ENCODE data around the gene SFMBT2. TPM values are rescaled to one million over a fixed set of nuclear protein-coding genes. Genes with fewer than 3 reads are reported as not detected.

Gene SFMBT2
- total RNA-seq, 1 experiment from 2014 or later, result 14.3 TPM

DNA sequence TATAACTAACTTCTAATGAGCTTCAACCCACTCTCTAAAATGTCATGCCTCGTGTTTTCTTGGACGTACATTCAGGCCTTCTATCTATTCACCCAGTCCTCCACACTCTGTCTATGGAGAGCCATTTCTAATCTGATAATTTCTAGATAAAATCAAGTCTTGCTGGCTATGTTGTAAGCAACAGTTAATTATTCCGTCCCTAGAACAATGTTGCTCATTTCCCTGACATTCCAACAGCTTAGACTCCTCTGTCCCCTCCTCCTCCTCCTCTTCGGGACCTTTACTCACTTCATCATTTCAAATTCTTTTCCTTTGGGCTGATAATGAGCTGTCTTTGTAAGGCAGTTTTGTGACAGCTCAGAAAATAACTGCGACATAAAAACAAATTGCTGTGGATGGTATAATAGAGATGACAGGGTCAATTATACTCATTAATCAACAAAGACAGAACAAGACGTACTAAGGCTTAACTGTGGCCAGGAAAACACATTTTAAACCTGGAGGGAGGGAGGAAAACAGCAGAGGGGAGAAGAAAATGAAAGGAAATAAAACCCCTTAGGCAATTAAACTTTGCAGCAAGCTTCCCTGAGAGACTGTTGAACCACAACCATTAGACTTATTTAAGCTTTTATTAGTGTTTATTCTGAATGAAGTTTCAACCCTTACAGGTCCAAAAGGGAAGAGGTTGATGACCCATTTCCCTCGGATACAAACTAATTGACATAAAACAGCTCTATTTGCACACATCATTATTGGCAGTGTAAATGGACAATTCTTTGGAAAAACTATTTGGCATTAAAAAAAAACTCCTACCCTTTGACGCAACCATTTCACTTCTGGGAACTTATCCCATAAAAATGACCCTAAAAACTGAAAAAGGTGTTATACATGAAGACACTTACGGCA is 179.1 kb downstream of the SFMBT2 start:
- peaks cover 5% of the 10 kb centered on the region; the same call in 1 of the 2 replicates for H3K9me3 Mint-ChIP-seq
- ChIA-PET CTCF (no interaction called here), POLR2A (no interaction called here)
- H3K27me3 Mint-ChIP-seq (ENCODE audit: low read depth), result no peaks in the 10 kb centered on the region
- H3K4me3 Mint-ChIP-seq, result no peak overlapping the region
- TF ChIP-seq GRHL2 (CRISPR knock-in tag; IDR thresholded peaks at IDR 0.05; ENCODE audit: insufficient replicate concordance, severe bottlenecking) (no peak), CREM (CRISPR knock-in tag; IDR thresholded peaks at IDR 0.05) (no peak), SOX15 (CRISPR knock-in tag; IDR thresholded peaks at IDR 0.05) (no peak), ZNF219 (CRISPR knock-in tag; IDR thresholded peaks at IDR 0.05; ENCODE audit: borderline replicate concordance) (no peak), ELF4 (CRISPR knock-in tag; IDR thresholded peaks at IDR 0.05; ENCODE audit: low read depth) (no peak), ZBTB21 (CRISPR knock-in tag; IDR thresholded peaks at IDR 0.05; ENCODE audit: borderline replicate concordance) (no peak), GABPB1 (CRISPR knock-in tag; IDR thresholded peaks at IDR 0.05) (no peak), ZMAT4 (CRISPR knock-in tag; IDR thresholded peaks at IDR 0.05) (no peak), OVOL2 (CRISPR knock-in tag; IDR thresholded peaks at IDR 0.05; ENCODE audit: borderline replicate concordance) (no peak), ZNF317 (CRISPR knock-in tag; IDR thresholded peaks at IDR 0.05; ENCODE audit: borderline replicate concordance, low read depth) (no peak)
- TF ChIP-seq, protein P1, sequence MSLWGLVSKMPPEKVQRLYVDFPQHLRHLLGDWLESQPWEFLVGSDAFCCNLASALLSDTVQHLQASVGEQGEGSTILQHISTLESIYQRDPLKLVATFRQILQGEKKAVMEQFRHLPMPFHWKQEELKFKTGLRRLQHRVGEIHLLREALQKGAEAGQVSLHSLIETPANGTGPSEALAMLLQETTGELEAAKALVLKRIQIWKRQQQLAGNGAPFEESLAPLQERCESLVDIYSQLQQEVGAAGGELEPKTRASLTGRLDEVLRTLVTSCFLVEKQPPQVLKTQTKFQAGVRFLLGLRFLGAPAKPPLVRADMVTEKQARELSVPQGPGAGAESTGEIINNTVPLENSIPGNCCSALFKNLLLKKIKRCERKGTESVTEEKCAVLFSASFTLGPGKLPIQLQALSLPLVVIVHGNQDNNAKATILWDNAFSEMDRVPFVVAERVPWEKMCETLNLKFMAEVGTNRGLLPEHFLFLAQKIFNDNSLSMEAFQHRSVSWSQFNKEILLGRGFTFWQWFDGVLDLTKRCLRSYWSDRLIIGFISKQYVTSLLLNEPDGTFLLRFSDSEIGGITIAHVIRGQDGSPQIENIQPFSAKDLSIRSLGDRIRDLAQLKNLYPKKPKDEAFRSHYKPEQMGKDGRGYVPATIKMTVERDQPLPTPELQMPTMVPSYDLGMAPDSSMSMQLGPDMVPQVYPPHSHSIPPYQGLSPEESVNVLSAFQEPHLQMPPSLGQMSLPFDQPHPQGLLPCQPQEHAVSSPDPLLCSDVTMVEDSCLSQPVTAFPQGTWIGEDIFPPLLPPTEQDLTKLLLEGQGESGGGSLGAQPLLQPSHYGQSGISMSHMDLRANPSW (CRISPR knock-in tag; conservative IDR thresholded peaks at IDR 0.05; ENCODE audit: low read depth), result no peak
- TF ChIP-seq, protein P2, sequence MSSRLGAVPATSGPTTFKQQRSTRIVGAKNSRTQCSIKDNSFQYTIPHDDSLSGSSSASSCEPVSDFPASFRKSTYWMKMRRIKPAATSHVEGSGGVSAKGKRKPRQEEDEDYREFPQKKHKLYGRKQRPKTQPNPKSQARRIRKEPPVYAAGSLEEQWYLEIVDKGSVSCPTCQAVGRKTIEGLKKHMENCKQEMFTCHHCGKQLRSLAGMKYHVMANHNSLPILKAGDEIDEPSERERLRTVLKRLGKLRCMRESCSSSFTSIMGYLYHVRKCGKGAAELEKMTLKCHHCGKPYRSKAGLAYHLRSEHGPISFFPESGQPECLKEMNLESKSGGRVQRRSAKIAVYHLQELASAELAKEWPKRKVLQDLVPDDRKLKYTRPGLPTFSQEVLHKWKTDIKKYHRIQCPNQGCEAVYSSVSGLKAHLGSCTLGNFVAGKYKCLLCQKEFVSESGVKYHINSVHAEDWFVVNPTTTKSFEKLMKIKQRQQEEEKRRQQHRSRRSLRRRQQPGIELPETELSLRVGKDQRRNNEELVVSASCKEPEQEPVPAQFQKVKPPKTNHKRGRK (CRISPR knock-in tag; IDR thresholded peaks at IDR 0.05; ENCODE audit: borderline replicate concordance), result no peak
- H3K36me3 Mint-ChIP-seq, result peaks cover 4% of the 10 kb centered on the region
- no peak overlapping the region for H3K27ac Mint-ChIP-seq
- H3K4me1 Mint-ChIP-seq, result peaks cover 16% of the 10 kb centered on the region
- ATAC-seq (no peak), DNase-seq (ENCODE audit: low spot score) (no peak)

- no peak for ATAC-seq
- no peaks in the 10 kb centered on the region for H3K27me3 Mint-ChIP-seq (ENCODE audit: low read depth)
- H3K36me3 Mint-ChIP-seq, result peaks cover 9% of the 10 kb centered on the region
- no peak for DNase-seq (ENCODE audit: low spot score)
- no peak overlapping the region for H3K4me3 Mint-ChIP-seq
- no peak overlapping the region for H3K27ac Mint-ChIP-seq
- TF ChIP-seq GRHL2 (CRISPR knock-in tag; IDR thresholded peaks at IDR 0.05; ENCODE audit: insufficient replicate concordance, severe bottlenecking) (no peak), ZNF232 (CRISPR knock-in tag; IDR thresholded peaks at IDR 0.05) (no peak), SP1 (CRISPR knock-in tag; conservative IDR thresholded peaks at IDR 0.05) (no peak), NR3C1 (CRISPR knock-in tag; conservative IDR thresholded peaks at IDR 0.05; ENCODE audit: low read depth) (no peak), ZSCAN18 (CRISPR knock-in tag; IDR thresholded peaks at IDR 0.05) (no peak), CREM (CRISPR knock-in tag; IDR thresholded peaks at IDR 0.05) (no peak), GTF2I (CRISPR knock-in tag; conservative IDR thresholded peaks at IDR 0.05) (no peak), PRRX2 (CRISPR knock-in tag; IDR thresholded peaks at IDR 0.05) (no peak)
- TF ChIP-seq, protein P3, sequence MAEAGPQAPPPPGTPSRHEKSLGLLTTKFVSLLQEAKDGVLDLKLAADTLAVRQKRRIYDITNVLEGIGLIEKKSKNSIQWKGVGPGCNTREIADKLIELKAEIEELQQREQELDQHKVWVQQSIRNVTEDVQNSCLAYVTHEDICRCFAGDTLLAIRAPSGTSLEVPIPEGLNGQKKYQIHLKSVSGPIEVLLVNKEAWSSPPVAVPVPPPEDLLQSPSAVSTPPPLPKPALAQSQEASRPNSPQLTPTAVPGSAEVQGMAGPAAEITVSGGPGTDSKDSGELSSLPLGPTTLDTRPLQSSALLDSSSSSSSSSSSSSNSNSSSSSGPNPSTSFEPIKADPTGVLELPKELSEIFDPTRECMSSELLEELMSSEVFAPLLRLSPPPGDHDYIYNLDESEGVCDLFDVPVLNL (CRISPR knock-in tag; IDR thresholded peaks at IDR 0.05; ENCODE audit: borderline replicate concordance, low read depth), result no peak
- POLR2A ChIA-PET, result no interaction called here
- peaks cover 16% of the 10 kb centered on the region for H3K4me1 Mint-ChIP-seq
- H3K9me3 Mint-ChIP-seq, result peaks cover 5% of the 10 kb centered on the region; the same call in 1 of the 2 replicates
- CTCF ChIA-PET, result no interaction called here
Measured at GRCh38 chr10:7230951-7231350, 179.9 kb downstream of the SFMBT2 start.
